NT2/D1 (cell line): Measurements from ENCODE around the gene EXOC3L4.

ENCODE experiments used
- SUZ12 ChIP-seq: IDR thresholded peaks from 2 replicates; pipeline ENCODE4 v1.6.1; 2011; ENCODE audit not compliant: insufficient read length, insufficient read depth; ENCODE audit errors: extremely low read depth
- YY1 ChIP-seq: IDR thresholded peaks from 2 replicates; pipeline ENCODE4 v1.6.1; 2011; ENCODE audit not compliant: insufficient read length, insufficient read depth

GRCh38 chr14:103142026-103142425 is 47.5 kb downstream of the EXOC3L4 start:
- TF ChIP-seq SUZ12 = no peak
- TF ChIP-seq YY1 = no peak
